ENCODE data around the gene LRRC17.

The LRRC17 gene

DNA sequence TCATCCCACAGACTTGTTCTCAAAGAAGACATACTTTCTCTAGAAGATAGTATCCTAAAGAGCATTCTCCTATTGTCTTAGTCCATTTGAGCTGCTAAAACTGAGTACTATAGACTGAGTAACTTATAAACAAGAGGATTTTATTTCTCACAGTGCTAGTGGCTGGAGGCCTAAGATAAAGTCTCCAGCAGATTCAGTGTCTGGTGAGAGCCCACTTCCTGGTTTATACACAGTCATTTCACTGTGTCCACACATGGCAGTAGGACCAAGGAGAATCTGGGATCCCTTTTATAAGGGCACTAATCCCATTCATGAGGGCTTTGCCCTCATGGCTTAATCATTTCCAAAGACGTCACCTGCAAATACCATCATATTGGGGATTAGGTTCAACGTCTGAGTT, 68.7 kb downstream of the LRRC17 start:
- no peak overlapping the region for H3K4me3 ChIP-seq (ENCODE audit: low read depth, low read length)
- no peak overlapping the region for H3K27ac ChIP-seq
- no peaks in the 10 kb centered on the region for H3K27me3 ChIP-seq (replicated peaks)
- DNase-seq, result no peak
- in situ Hi-C loops (cut with HindIII; ENCODE audit: low pct_ligation_motif_present, low sequenced_read_pairs), result no loop called here
- TF ChIP-seq, protein P1, sequence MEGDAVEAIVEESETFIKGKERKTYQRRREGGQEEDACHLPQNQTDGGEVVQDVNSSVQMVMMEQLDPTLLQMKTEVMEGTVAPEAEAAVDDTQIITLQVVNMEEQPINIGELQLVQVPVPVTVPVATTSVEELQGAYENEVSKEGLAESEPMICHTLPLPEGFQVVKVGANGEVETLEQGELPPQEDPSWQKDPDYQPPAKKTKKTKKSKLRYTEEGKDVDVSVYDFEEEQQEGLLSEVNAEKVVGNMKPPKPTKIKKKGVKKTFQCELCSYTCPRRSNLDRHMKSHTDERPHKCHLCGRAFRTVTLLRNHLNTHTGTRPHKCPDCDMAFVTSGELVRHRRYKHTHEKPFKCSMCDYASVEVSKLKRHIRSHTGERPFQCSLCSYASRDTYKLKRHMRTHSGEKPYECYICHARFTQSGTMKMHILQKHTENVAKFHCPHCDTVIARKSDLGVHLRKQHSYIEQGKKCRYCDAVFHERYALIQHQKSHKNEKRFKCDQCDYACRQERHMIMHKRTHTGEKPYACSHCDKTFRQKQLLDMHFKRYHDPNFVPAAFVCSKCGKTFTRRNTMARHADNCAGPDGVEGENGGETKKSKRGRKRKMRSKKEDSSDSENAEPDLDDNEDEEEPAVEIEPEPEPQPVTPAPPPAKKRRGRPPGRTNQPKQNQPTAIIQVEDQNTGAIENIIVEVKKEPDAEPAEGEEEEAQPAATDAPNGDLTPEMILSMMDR (IDR thresholded peaks at IDR 0.05; ENCODE audit: low read depth, low read length, missing control alignments), result no peak
- H3K36me3 ChIP-seq (replicated peaks), result no peaks in the 10 kb centered on the region

DNA sequence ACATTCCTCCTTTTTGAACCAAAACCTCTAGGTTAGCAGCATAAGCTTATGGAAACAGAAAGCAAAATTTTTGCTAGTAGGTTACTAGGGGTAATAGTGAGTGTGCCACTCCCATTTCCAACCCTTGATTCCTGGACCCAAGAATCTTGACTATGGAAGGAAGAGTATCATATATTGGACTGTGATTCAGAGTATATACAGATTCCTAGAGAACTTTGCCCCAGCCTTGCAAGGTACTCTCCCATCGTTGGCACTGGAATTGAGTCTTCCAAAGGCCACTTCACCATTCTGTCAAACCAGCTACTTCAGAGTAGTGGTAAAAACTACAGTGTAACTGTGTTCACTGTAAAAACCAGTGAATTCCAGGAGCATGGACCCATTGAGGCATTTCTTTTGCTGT, 69.4 kb downstream of the LRRC17 start:
- Histone ChIP-seq H3K27me3 (replicated peaks) (no peaks in the 10 kb centered on the region), H3K4me3 (ENCODE audit: low read depth, low read length) (no peak overlapping the region), H3K36me3 (replicated peaks) (no peaks in the 10 kb centered on the region), H3K27ac (no peak overlapping the region)
- in situ Hi-C loops (cut with HindIII; ENCODE audit: low pct_ligation_motif_present, low sequenced_read_pairs), result no loop called here
- TF ChIP-seq, protein P1 (IDR thresholded peaks at IDR 0.05; ENCODE audit: low read depth, low read length, missing control alignments), result no peak
- no peak for DNase-seq

DNA sequence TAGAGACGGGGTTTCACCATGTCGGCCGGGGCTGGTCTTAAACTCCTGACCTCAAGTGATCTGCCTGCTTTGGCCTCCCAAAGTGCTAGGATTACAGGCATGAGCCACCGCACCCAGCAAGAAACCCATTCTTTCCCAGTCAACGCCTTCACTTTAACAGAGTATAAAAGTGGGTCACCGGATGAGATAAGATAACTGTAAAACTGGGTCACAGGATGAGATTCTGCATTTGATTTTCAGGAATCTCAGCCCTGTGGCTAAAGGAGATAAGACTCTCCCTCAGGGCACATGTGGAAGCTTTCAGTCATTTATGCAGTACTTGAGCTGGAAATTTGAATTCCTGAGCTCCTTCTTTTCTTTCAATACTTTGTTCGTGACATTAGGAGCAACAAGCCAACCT, 70.8 kb downstream of the LRRC17 start:
- in situ Hi-C loops (cut with HindIII; ENCODE audit: low pct_ligation_motif_present, low sequenced_read_pairs), result no loop called here
- peak; percentile 51 for DNase-seq
- H3K27me3 ChIP-seq (replicated peaks), result no peaks in the 10 kb centered on the region
- no peak overlapping the region for H3K4me3 ChIP-seq (ENCODE audit: low read depth, low read length)
- no peaks in the 10 kb centered on the region for H3K36me3 ChIP-seq (replicated peaks)
- H3K27ac ChIP-seq, result peak overlapping the region; percentile 48
- TF ChIP-seq, protein P1 (IDR thresholded peaks at IDR 0.05; ENCODE audit: low read depth, low read length, missing control alignments), result no peak

DNA sequence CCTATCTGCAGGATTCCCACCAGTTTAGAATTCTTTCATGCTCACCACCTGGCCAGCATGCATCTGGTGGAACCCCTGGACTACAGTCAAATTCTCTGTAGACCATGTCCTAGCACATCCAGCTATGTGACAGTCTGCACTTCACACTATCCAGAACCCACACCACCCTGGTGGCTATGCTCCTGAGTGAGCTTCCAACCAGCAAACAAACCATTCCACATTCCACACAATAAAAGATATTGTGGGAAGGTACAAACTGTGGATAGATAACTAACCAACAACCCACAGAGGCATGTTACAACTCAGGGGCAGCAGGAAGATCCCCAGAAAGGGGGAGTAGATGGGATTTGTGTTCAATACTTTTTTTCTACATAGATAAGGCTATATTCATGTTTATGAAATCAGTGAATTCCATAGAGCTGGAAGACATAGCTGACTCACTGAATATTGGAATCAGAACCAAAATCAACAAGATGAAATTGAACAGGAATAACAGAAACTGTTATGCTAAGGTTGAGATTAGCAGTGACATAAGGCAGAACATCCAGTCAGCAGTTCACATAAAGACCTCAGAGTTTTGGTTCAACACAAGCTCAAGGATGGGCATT, 72.5 kb downstream of the LRRC17 start:
- H3K27ac ChIP-seq, result peak overlapping the region; percentile 66
- H3K4me3 ChIP-seq (ENCODE audit: low read depth, low read length), result no peak overlapping the region
- no peaks in the 10 kb centered on the region for H3K27me3 ChIP-seq (replicated peaks)
- TF ChIP-seq, protein P1 (IDR thresholded peaks at IDR 0.05; ENCODE audit: low read depth, low read length, missing control alignments), result no peak
- H3K36me3 ChIP-seq (replicated peaks), result no peaks in the 10 kb centered on the region
- peak; percentile 59 for DNase-seq
- in situ Hi-C loops (cut with HindIII; ENCODE audit: low pct_ligation_motif_present, low sequenced_read_pairs), result no loop called here

DNA sequence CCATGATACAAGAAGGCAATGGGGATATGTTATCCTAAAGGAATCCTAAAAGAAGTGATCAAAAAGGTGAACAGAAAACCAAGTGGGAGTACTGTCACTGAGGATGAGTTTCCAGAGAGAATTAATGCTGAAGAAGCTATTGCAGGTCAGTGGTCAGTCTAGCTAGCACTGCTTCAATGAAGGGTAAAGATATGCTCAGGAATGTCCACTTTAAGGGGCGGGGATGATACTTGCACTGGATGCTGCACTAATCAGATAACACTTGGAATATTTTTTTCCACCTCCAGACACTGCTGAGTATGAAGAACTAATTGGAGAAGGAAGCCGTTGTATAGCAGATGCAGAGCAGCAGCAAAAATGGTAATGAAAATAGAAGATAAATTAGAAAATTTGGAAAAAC, 75.3 kb downstream of the LRRC17 start:
- DNase-seq, result no peak
- no peak overlapping the region for H3K4me3 ChIP-seq (ENCODE audit: low read depth, low read length)
- no peaks in the 10 kb centered on the region for H3K27me3 ChIP-seq (replicated peaks)
- TF ChIP-seq, protein P1 (IDR thresholded peaks at IDR 0.05; ENCODE audit: low read depth, low read length, missing control alignments), result no peak
- no peaks in the 10 kb centered on the region for H3K36me3 ChIP-seq (replicated peaks)
- in situ Hi-C loops (cut with HindIII; ENCODE audit: low pct_ligation_motif_present, low sequenced_read_pairs), result no loop called here
- H3K27ac ChIP-seq, result no peak overlapping the region

Measured in brain microvascular endothelial cell (primary cell).